ENCODE measurements around the gene NMRK2.

DNA sequence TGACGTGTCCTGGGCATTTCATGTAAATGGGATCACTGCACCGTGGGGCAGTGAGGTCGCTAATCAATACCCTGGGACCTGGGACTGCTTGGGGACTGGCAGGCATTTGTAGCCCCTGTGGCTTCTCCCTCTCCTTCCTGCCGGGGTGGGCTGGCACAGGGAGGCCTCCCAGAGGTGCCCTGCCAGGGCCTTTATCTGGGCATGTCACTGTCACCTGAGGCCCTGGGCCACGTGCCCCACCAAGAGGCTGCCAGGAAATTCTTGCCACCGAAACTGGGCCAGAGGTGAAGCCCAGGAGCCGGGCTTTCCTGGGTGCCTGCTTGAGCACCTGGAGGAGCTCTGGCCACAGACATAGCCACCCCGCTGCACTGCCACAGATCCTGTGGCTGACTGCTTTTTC lies 1.8 kb upstream of the NMRK2 start:
- TF ChIP-seq, protein P1, sequence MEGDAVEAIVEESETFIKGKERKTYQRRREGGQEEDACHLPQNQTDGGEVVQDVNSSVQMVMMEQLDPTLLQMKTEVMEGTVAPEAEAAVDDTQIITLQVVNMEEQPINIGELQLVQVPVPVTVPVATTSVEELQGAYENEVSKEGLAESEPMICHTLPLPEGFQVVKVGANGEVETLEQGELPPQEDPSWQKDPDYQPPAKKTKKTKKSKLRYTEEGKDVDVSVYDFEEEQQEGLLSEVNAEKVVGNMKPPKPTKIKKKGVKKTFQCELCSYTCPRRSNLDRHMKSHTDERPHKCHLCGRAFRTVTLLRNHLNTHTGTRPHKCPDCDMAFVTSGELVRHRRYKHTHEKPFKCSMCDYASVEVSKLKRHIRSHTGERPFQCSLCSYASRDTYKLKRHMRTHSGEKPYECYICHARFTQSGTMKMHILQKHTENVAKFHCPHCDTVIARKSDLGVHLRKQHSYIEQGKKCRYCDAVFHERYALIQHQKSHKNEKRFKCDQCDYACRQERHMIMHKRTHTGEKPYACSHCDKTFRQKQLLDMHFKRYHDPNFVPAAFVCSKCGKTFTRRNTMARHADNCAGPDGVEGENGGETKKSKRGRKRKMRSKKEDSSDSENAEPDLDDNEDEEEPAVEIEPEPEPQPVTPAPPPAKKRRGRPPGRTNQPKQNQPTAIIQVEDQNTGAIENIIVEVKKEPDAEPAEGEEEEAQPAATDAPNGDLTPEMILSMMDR (IDR thresholded peaks at IDR 0.05) = no peak
- TF ChIP-seq EZH2phosphoT487 (IDR thresholded peaks at IDR 0.05) = no peak
- TF ChIP-seq EZH2 (IDR thresholded peaks at IDR 0.05) = no peak

Measured in neural progenitor cell (in vitro differentiated cells).